ENCODE results near the gene C4orf46. TPM values are rescaled to one million over a fixed set of nuclear protein-coding genes. Genes with fewer than 3 reads are reported as not detected.
"Not testable (repeated sequence)": the region's sequence is repeated elsewhere in the genome, so short reads cannot be mapped to it uniquely, and the experiment has no call there.

Gene C4orf46
- total RNA-seq, 1 donor from 2014 or later = 7.9 TPM

- DNase-seq = no peak
- H3K36me3 Mint-ChIP-seq (ENCODE audit: low read depth) = peaks cover 16% of the 10 kb centered on the region
- intact Hi-C loops (cut with micrococcal nuclease) = loop anchor here (1.0 kb wide), 1 partner anchor 536 kb away; no protein-coding TSS in a partner anchor
- no peak overlapping the region for H3K27ac Mint-ChIP-seq
- H3K9me3 Mint-ChIP-seq = no peaks in the 10 kb centered on the region
- no peaks in the 10 kb centered on the region for H3K27me3 Mint-ChIP-seq
- peaks cover 19% of the 10 kb centered on the region for H3K4me1 Mint-ChIP-seq
- peak; percentile 17 for TF ChIP-seq CTCF (IDR thresholded peaks at IDR 0.05)
- CTCF ChIA-PET = no interaction called here
- H3K4me3 Mint-ChIP-seq = no peak overlapping the region
- POLR2A ChIA-PET = no interaction called here
- no peak for ATAC-seq (ENCODE audit: low read depth)
Measured at GRCh38 chr4:158667651-158668198, 4.0 kb downstream of the C4orf46 start.

DNA sequence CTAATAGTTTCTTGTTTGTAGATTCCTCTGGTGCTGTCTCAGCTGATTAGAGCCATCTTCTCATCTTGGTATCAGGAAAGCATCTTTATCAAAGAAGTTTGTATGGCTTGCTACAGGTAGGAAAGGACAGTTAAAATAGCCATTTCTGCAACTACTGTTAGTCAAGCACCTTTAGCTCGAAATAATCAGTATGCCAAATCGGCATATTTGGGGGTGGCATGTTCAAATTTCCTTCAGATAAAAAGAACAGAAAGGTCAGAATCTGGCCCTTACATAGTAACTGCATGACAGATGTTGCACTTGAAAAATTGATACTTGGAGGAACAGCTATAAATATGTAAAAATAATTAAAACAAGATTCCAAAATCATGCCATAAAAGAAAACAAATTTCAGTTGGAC lies 4.8 kb downstream of the C4orf46 start:
- no peak for ATAC-seq (ENCODE audit: low read depth)
- intact Hi-C loops (cut with micrococcal nuclease) = loop anchor here (1.0 kb wide), 1 partner anchor 536 kb away; no protein-coding TSS in a partner anchor
- Mint-ChIP-seq H3K27ac (no peak overlapping the region), H3K4me1 (peaks cover 13% of the 10 kb centered on the region), H3K36me3 (ENCODE audit: low read depth) (peaks cover 11% of the 10 kb centered on the region), H3K4me3 (no peak overlapping the region), H3K9me3 (no peaks in the 10 kb centered on the region), H3K27me3 (no peaks in the 10 kb centered on the region)
- no peak for TF ChIP-seq CTCF (IDR thresholded peaks at IDR 0.05)
- CTCF ChIA-PET = no interaction called here
- POLR2A ChIA-PET = no interaction called here
- no peak for DNase-seq

DNA sequence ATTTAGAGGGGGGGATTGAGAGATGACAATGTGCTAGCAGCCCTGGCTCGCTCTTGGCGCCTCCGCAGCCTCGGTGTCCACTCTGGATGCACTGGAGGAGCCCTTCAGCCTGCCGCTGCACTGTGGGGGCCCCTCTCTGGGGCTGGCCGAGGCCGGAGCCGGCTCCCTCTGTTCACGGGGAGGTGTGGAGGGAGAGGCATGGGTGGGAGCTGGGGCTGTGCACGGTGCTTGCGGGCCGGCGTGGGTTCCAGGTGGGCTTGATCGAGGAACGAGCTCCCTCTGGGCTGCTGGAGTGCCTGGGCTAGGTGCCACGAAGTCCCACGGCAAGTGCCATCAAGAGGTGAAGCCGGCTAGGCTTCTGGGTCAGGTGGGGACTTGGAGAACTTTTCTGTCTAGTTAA lies 6.9 kb downstream of the C4orf46 start:
- TF ChIP-seq CTCF (IDR thresholded peaks at IDR 0.05) = no peak
- intact Hi-C loops (cut with micrococcal nuclease) = no loop called here
- Mint-ChIP-seq H3K36me3 (ENCODE audit: low read depth) (peaks cover 7% of the 10 kb centered on the region), H3K27ac (no peak overlapping the region), H3K9me3 (no peaks in the 10 kb centered on the region), H3K4me3 (no peak overlapping the region), H3K27me3 (peaks cover 4% of the 10 kb centered on the region), H3K4me1 (no peaks in the 10 kb centered on the region)
- ChIA-PET CTCF (no interaction called here), POLR2A (no interaction called here)
- DNase-seq = no peak
- no peak for ATAC-seq (ENCODE audit: low read depth)

DNA sequence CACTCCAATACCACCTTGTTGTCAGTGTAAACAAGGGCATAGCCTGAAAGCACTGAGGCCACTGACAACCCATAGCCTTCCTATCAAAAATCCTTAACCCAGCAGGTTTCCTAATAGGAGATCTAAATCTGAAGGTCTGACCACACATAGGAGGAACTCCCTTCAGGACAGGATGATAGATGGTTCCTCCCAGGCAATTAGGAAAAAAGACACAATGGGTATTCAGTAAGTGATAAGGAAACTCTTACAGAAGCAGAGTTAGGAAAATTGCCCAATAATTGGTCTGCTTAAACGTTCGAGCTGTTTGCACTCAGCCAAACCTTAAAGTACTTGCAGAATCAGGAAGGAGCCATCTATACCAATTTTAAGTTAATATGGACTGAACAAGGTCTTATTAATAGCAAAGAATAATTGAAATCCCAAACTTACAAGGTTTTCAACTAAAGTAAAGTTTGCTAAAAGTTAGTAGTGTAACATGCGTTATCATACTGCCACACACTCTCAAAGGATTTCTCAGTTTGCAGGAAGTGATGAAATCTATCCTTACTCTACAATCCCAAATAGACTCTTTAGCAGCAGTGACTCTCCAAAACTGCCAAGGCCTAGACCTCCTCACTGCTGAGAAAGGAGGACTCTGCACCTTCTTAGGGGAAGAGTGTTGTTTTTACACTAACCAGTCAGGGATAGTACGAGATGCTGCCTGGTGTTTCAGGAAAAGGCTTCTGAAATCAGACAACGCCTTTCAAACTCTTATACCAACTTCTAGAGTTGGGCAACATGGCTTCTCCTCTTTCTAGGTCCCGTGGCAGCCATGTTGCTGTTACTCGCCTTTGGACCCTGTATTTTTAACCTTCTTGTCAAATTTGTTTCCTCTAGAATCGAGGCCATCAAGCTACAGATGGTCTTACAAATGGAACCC lies 7.7 kb downstream of the C4orf46 start:
- CTCF ChIA-PET; POLR2A ChIA-PET; intact Hi-C loops (cut with micrococcal nuclease); H3K9me3 Mint-ChIP-seq; ATAC-seq (ENCODE audit: low read depth); H3K27me3 Mint-ChIP-seq; H3K4me1 Mint-ChIP-seq; H3K36me3 Mint-ChIP-seq (ENCODE audit: low read depth); H3K27ac Mint-ChIP-seq; H3K4me3 Mint-ChIP-seq; DNase-seq: not testable (repeated sequence)

DNA sequence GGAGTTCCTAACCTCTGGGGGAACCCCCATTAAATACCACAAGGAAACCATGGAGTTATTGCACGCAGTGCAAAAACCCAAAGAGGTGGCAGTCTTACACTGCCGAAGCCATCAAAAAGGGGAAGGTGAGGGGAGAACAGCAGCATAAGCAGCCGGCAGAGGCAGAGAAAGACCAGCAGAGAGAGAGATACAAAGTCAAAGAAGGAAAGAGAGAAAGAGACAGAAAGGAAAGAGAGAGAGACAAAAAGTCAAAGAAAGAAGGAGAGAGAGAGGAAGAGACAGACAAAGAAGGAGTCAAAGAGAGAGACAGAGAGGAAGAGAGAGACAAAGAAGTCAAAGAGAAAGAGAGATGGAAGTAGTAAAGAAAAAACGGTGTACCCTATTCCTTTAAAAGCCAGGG lies 8.4 kb downstream of the C4orf46 start:
- ATAC-seq (ENCODE audit: low read depth); POLR2A ChIA-PET; H3K27ac Mint-ChIP-seq; H3K4me1 Mint-ChIP-seq; H3K36me3 Mint-ChIP-seq (ENCODE audit: low read depth); DNase-seq; CTCF ChIA-PET; intact Hi-C loops (cut with micrococcal nuclease); H3K4me3 Mint-ChIP-seq; H3K9me3 Mint-ChIP-seq; H3K27me3 Mint-ChIP-seq: not testable (repeated sequence)

GRCh38 chr4:158657291-158657690 lies 14.4 kb downstream of the C4orf46 start:
- H3K4me3 Mint-ChIP-seq = no peak overlapping the region
- no peak overlapping the region for H3K27ac Mint-ChIP-seq
- intact Hi-C loops (cut with micrococcal nuclease) = no loop called here
- peaks cover 7% of the 10 kb centered on the region for H3K4me1 Mint-ChIP-seq
- no peaks in the 10 kb centered on the region for H3K9me3 Mint-ChIP-seq
- POLR2A ChIA-PET = no interaction called here
- peaks cover 8% of the 10 kb centered on the region for H3K27me3 Mint-ChIP-seq
- ATAC-seq (ENCODE audit: low read depth) (no peak), DNase-seq (no peak)
- TF ChIP-seq CTCF (IDR thresholded peaks at IDR 0.05) = no peak
- H3K36me3 Mint-ChIP-seq (ENCODE audit: low read depth) = no peaks in the 10 kb centered on the region
- CTCF ChIA-PET = no interaction called here

Data from activated B cell treated with CpG ODN at 0.5 μM for 24 hours (primary cell).